Fibroblast of skin of back (primary cell): Measurements from ENCODE around the gene OSBPL3.
A peak's percentile ranks its signal among the peaks of the same experiment; 100 is the strongest.

Experiments
- DNase-seq: peaks from one replicate; pipeline ENCODE4 v3.0.0-alpha.2; 2013

The OSBPL3 gene

GRCh38 chr7:24952464-24952863, 27.5 kb downstream of the OSBPL3 start:
- no peak for DNase-seq

- DNase-seq: no peak
Measured at GRCh38 chr7:24951441-24951980, 28.5 kb downstream of the OSBPL3 start.

- DNase-seq: no peak
Measured at GRCh38 chr7:24949884-24950283, 30.1 kb downstream of the OSBPL3 start.

GRCh38 chr7:24948739-24949138, 31.2 kb downstream of the OSBPL3 start:
- DNase-seq: no peak

- DNase-seq: no peak
Measured at GRCh38 chr7:24946467-24946866, 33.5 kb downstream of the OSBPL3 start.

GRCh38 chr7:24945899-24946298, 34.1 kb downstream of the OSBPL3 start:
- DNase-seq: no peak

- no peak for DNase-seq
Measured at GRCh38 chr7:24943096-24943948, 36.7 kb downstream of the OSBPL3 start.

GRCh38 chr7:24942226-24942625, 37.8 kb downstream of the OSBPL3 start:
- no peak for DNase-seq

- no peak for DNase-seq
Measured at GRCh38 chr7:24939416-24939815, 40.6 kb downstream of the OSBPL3 start.

- DNase-seq: peak; percentile 22
Measured at GRCh38 chr7:24936121-24936824, 43.7 kb downstream of the OSBPL3 start.

GRCh38 chr7:24933298-24933697, 46.7 kb downstream of the OSBPL3 start:
- no peak for DNase-seq

- DNase-seq: no peak
Measured at GRCh38 chr7:24932815-24933214, 47.2 kb downstream of the OSBPL3 start.

GRCh38 chr7:24932389-24932788, 47.6 kb downstream of the OSBPL3 start:
- no peak for DNase-seq

GRCh38 chr7:24931844-24932243, 48.1 kb downstream of the OSBPL3 start:
- DNase-seq: no peak

- no peak for DNase-seq
Measured at GRCh38 chr7:24930856-24931255, 49.1 kb downstream of the OSBPL3 start.

- DNase-seq: peak; percentile 81
Measured at GRCh38 chr7:24926623-24927524, 53.1 kb downstream of the OSBPL3 start.

- no peak for DNase-seq
Measured at GRCh38 chr7:24924375-24924774, 55.6 kb downstream of the OSBPL3 start.

GRCh38 chr7:24923172-24923865, 56.7 kb downstream of the OSBPL3 start:
- no peak for DNase-seq

- DNase-seq: peak; percentile 64
Measured at GRCh38 chr7:24922099-24922773, 57.7 kb downstream of the OSBPL3 start.

GRCh38 chr7:24921362-24921679, 58.7 kb downstream of the OSBPL3 start:
- no peak for DNase-seq
